GM23338 (cell line): ENCODE results near the gene FCHSD2. TPM values are rescaled to one million over a fixed set of nuclear protein-coding genes. Genes with fewer than 3 reads are reported as not detected.

Source experiments
- ATAC-seq: fragments of 200-7000 bp; cut with Tn5 transposase; 3 replicates; pipeline ENCODE4 v1.9.1; 2020
- DNase-seq: peaks from one replicate; pipeline ENCODE4 v3.0.0-alpha.2; 2015; ENCODE audit warnings: low spot score
- H2AFZ ChIP-seq: fragments of 200-600 bp; sonication (generic); 2 replicates; pipeline ENCODE4 v1.8.0; 2016; ENCODE audit warnings: antibody characterized with exemption, mild to moderate bottlenecking, moderate library complexity
- H3F3A ChIP-seq: fragments of 200-600 bp; sonication (generic); replicated peaks from 2 replicates; pipeline ENCODE4 v1.8.0; 2017; ENCODE audit warnings: antibody characterized with exemption, mixed run types, low read depth
- H3K27ac ChIP-seq: fragments of 200-600 bp; sonication (generic); 2 replicates; pipeline ENCODE4 v1.6.1; 2016; ENCODE audit warnings: low read depth
- H3K27me3 ChIP-seq: fragments of 200-600 bp; sonication (generic); 2 replicates; pipeline ENCODE4 v1.8.0; 2016; ENCODE audit warnings: mild to moderate bottlenecking, mixed run types, moderate library complexity; ENCODE audit not compliant: insufficient read depth
- H3K36me3 ChIP-seq: fragments of 200-600 bp; sonication (generic); 2 replicates; pipeline ENCODE4 v1.8.0; 2016; ENCODE audit warnings: mild to moderate bottlenecking; ENCODE audit not compliant: insufficient read depth
- H3K4me1 ChIP-seq: fragments of 200-600 bp; sonication (generic); 2 replicates; pipeline ENCODE4 v1.8.0; 2016; ENCODE audit warnings: mild to moderate bottlenecking, moderate library complexity; ENCODE audit not compliant: insufficient read depth
- H3K4me2 ChIP-seq: fragments of 200-600 bp; sonication (generic); 2 replicates; pipeline ENCODE4 v1.7.1; 2017; ENCODE audit warnings: mixed run types
- H3K4me3 ChIP-seq: fragments of 200-600 bp; sonication (generic); 2 replicates; pipeline ENCODE4 v1.6.1; 2016; ENCODE audit warnings: mixed run types
- H3K79me2 ChIP-seq: fragments of 200-600 bp; sonication (generic); replicated peaks from 2 replicates; pipeline ENCODE4 v1.8.0; 2017; ENCODE audit warnings: mild to moderate bottlenecking; ENCODE audit not compliant: insufficient read depth
- H3K9me2 ChIP-seq: fragments of 200-600 bp; sonication (generic); 2 replicates; pipeline ENCODE4 v1.8.0; 2017; ENCODE audit not compliant: insufficient read depth
- H4K20me1 ChIP-seq: fragments of 200-600 bp; sonication (generic); replicated peaks from 2 replicates; pipeline ENCODE4 v1.8.0; 2017; ENCODE audit warnings: mild to moderate bottlenecking; ENCODE audit not compliant: insufficient read depth
- H3K27ac Mint-ChIP-seq: 2 replicates; pipeline ENCODE4 v1.8.0; 2020; ENCODE audit warnings: inconsistent platforms, mild to moderate bottlenecking, moderate library complexity, mixed read lengths
- H3K27me3 Mint-ChIP-seq: 3 replicates; pipeline ENCODE4 v1.8.0; 2022; ENCODE audit warnings: low read depth, mild to moderate bottlenecking, moderate library complexity, mixed read lengths, inconsistent platforms; ENCODE audit not compliant: insufficient read depth, poor library complexity
- H3K36me3 Mint-ChIP-seq: 3 replicates; pipeline ENCODE4 v1.8.0; 2021; ENCODE audit warnings: low read depth, mild to moderate bottlenecking, inconsistent platforms, moderate library complexity, mixed read lengths
- H3K4me1 Mint-ChIP-seq: 3 replicates; pipeline ENCODE4 v1.8.0; 2020; ENCODE audit warnings: mild to moderate bottlenecking, inconsistent platforms, mixed read lengths
- H3K4me3 Mint-ChIP-seq: 3 replicates; pipeline ENCODE4 v1.8.0; 2021; ENCODE audit warnings: moderate library complexity, mild to moderate bottlenecking, inconsistent platforms, mixed read lengths
- H3K9me3 Mint-ChIP-seq: 3 replicates; pipeline ENCODE4 v1.8.0; 2020; ENCODE audit warnings: moderate library complexity, mild to moderate bottlenecking, inconsistent platforms, mixed read lengths
- CREB1 ChIP-seq: fragments of 250-450 bp; sonication (Bioruptor Pico); IDR thresholded peaks from 2 replicates; pipeline ENCODE4 v1.5.0; 2020; ENCODE audit warnings: low read depth, mild to moderate bottlenecking, moderate library complexity
- ETS1 ChIP-seq: IDR thresholded peaks from 2 replicates; pipeline ENCODE4 v1.6.1; 2016; ENCODE audit warnings: antibody characterized with exemption
- EZH2 ChIP-seq: fragments of 200-600 bp; sonication (generic); IDR thresholded peaks from one replicate; pipeline ENCODE4 v1.8.0; 2017; ENCODE audit warnings: antibody characterized with exemption, mild to moderate bottlenecking, low read depth; ENCODE audit not compliant: unreplicated experiment
- EZH2phosphoT487 ChIP-seq: fragments of 200-600 bp; sonication (generic); IDR thresholded peaks from one replicate; pipeline ENCODE4 v1.8.1; 2018; ENCODE audit warnings: antibody characterized with exemption; ENCODE audit not compliant: unreplicated experiment
- JUNB ChIP-seq: IDR thresholded peaks from one replicate; pipeline ENCODE4 v1.6.1; 2016; ENCODE audit warnings: antibody characterized with exemption; ENCODE audit not compliant: unreplicated experiment
- NANOG ChIP-seq: IDR thresholded peaks from 2 replicates; pipeline ENCODE4 v1.6.1; 2016; ENCODE audit warnings: antibody characterized with exemption, borderline replicate concordance
- POLR2AphosphoS5 ChIP-seq: IDR thresholded peaks from 2 replicates; pipeline ENCODE4 v1.6.1; 2016; ENCODE audit warnings: antibody characterized with exemption, low read depth
- REST ChIP-seq: IDR thresholded peaks from one replicate; pipeline ENCODE4 v1.6.1; 2018; ENCODE audit warnings: antibody characterized with exemption; ENCODE audit not compliant: unreplicated experiment
- ZNF114 ChIP-seq: fragments of 250-450 bp; sonication (Bioruptor Pico); IDR thresholded peaks from 2 replicates; pipeline ENCODE4 v1.5.0; 2020; ENCODE audit warnings: mild to moderate bottlenecking, moderate library complexity
- ZNF331 ChIP-seq: fragments of 250-450 bp; sonication (Bioruptor Pico); IDR thresholded peaks from 2 replicates; pipeline ENCODE4 v1.5.0; 2020; ENCODE audit warnings: low read depth, mild to moderate bottlenecking, moderate library complexity
- ZNF462 ChIP-seq: fragments of 250-450 bp; sonication (Bioruptor Pico); IDR thresholded peaks from 2 replicates; pipeline ENCODE4 v1.5.0; 2020; ENCODE audit warnings: mild to moderate bottlenecking, moderate library complexity
- polyA plus RNA-seq: library from polyadenylated mRNA; unstranded; fragments of >200 nt; fragmentation: Nextera tagmentation; extraction: Ambion mirVana; gene quantifications from 2 replicates; pipeline ENCODE4 v1.2.1, GENCODE V29; 2016
- total RNA-seq: library from RNA; depleted of rRNA; stranded (reverse); fragments of >200 nt; shearing (Covaris generic); gene quantifications from 2 replicates; pipeline ENCODE4 v1.2.3, GENCODE V29; 2014

FCHSD2 gene
- total and polyA plus RNA-seq, 2 experiments from 2014 or later = 3.6 to 5.2 TPM

- Histone ChIP-seq H2AFZ (no peak overlapping the region), H3F3A (no peaks in the 10 kb centered on the region), H3K4me2 (no peak overlapping the region), H3K36me3 (no peaks in the 10 kb centered on the region), H3K27ac (no peak overlapping the region), H3K4me3 (no peak overlapping the region), H3K27me3 (no peaks in the 10 kb centered on the region), H3K4me1 (peaks cover 6% of the 10 kb centered on the region; the same call in 1 of the 2 replicates), H3K79me2 (no peaks in the 10 kb centered on the region), H4K20me1 (no peaks in the 10 kb centered on the region), H3K9me2 (no peaks in the 10 kb centered on the region)
- DNase-seq (no peak), ATAC-seq (no peak; the same call in 1 of the 3 replicates)
- Mint-ChIP-seq H3K27me3 (peaks cover 3% of the 10 kb centered on the region), H3K4me3 (no peak overlapping the region), H3K4me1 (peaks cover 17% of the 10 kb centered on the region; the same call in 2 of the 3 replicates), H3K27ac (peak overlapping the region; percentile 71), H3K36me3 (no peaks in the 10 kb centered on the region), H3K9me3 (no peaks in the 10 kb centered on the region)
- TF ChIP-seq CREB1 (CRISPR knock-in tag) (no peak), ZNF331 (no peak), EZH2 (no peak), POLR2AphosphoS5 (no peak), ZNF462 (CRISPR knock-in tag) (no peak), ZNF114 (no peak), NANOG (no peak), JUNB (no peak), REST (no peak), EZH2phosphoT487 (no peak), ETS1 (no peak)
These were observed 156.5 kb downstream of the FCHSD2 start for GRCh38 chr11:72985645-72986044.
